IMR-90 (cell line): Measurements from ENCODE around the gene FAM174B.

Experiments used
- CEBPB ChIP-seq: IDR thresholded peaks from 2 replicates; pipeline ENCODE4 v1.6.1; 2012; ENCODE audit warnings: low read depth, low read length, improper control_type of control experiment
- CTCF ChIP-seq: conservative IDR thresholded peaks from 2 replicates; pipeline ENCODE4 v1.5.1; 2012; ENCODE audit warnings: mild to moderate bottlenecking, low read depth, low read length, improper control_type of control experiment
- FOS ChIP-seq: fragments of 150-350 bp; IDR thresholded peaks from 2 replicates; pipeline ENCODE4 v1.6.1; 2016; ENCODE audit warnings: low read depth, low read length
- RAD21 ChIP-seq: IDR thresholded peaks from 2 replicates; pipeline ENCODE4 v1.6.1; 2012; ENCODE audit warnings: low read length, improper control_type of control experiment
- RCOR1 ChIP-seq: IDR thresholded peaks from 2 replicates; pipeline ENCODE4 v1.6.1; 2012; ENCODE audit warnings: mild to moderate bottlenecking, low read length, improper control_type of control experiment; ENCODE audit not compliant: insufficient replicate concordance
- RFX5 ChIP-seq: IDR thresholded peaks from 2 replicates; pipeline ENCODE4 v1.8.0; 2012; ENCODE audit warnings: low read depth, mild to moderate bottlenecking, low read length, moderate library complexity
- SMC3 ChIP-seq: fragments of 150-350 bp; IDR thresholded peaks from 2 replicates; pipeline ENCODE4 v1.6.1; 2016; ENCODE audit warnings: low read depth, mild to moderate bottlenecking, antibody characterized with exemption, low read length, moderate library complexity

GRCh38 chr15:92610101-92610520 lies 45.5 kb downstream of the FAM174B start:
- no peak for TF ChIP-seq RCOR1
- TF ChIP-seq SMC3: no peak
- TF ChIP-seq RAD21: no peak
- TF ChIP-seq RFX5: no peak
- no peak for TF ChIP-seq CEBPB
- no peak for TF ChIP-seq CTCF
- no peak for TF ChIP-seq FOS
